Measurements from ENCODE around the gene TRIM44. TPM values are rescaled to one million over a fixed set of nuclear protein-coding genes. Genes with fewer than 3 reads are reported as not detected.
"Not testable (repeated sequence)": the region's sequence is repeated elsewhere in the genome, so short reads cannot be mapped to it uniquely, and the experiment has no call there.

Gene TRIM44
- total RNA-seq, 2 experiments from 2014 or later = 37.4 to 40.1 TPM

- DNase-seq (no peak), ATAC-seq (no peak)
- ChIA-PET CTCF (interaction anchor here (1.0 kb wide), 1 partner anchor 34 kb away, joined by 3 read pairs; no protein-coding TSS in a partner anchor), POLR2A (no interaction called here)
- Mint-ChIP-seq H3K4me1 (ENCODE audit: low read depth) (no peaks in the 10 kb centered on the region), H3K27me3 (no peaks in the 10 kb centered on the region), H3K4me3 (no peak overlapping the region), H3K9me3 (no peaks in the 10 kb centered on the region), H3K27ac (no peak overlapping the region), H3K36me3 (ENCODE audit: low read depth) (no peaks in the 10 kb centered on the region)
- intact Hi-C loops (cut with micrococcal nuclease) = no loop called here
- TF ChIP-seq CTCF (IDR thresholded peaks at IDR 0.05) = no peak
Measured at GRCh38 chr11:35855671-35856070, 193.1 kb downstream of the TRIM44 start.

- Mint-ChIP-seq H3K4me1 (ENCODE audit: low read depth) (no peaks in the 10 kb centered on the region), H3K36me3 (ENCODE audit: low read depth) (no peaks in the 10 kb centered on the region), H3K27ac (no peak overlapping the region), H3K9me3 (no peaks in the 10 kb centered on the region), H3K4me3 (no peak overlapping the region), H3K27me3 (no peaks in the 10 kb centered on the region)
- POLR2A ChIA-PET = no interaction called here
- intact Hi-C loops (cut with micrococcal nuclease) = no loop called here
- CTCF ChIA-PET = no interaction called here
- DNase-seq = no peak
- no peak for TF ChIP-seq CTCF (IDR thresholded peaks at IDR 0.05)
- ATAC-seq = no peak
Measured at GRCh38 chr11:35856259-35856658, 193.7 kb downstream of the TRIM44 start.

GRCh38 chr11:35856756-35857155, 194.2 kb downstream of the TRIM44 start:
- no peaks in the 10 kb centered on the region for H3K4me1 Mint-ChIP-seq (ENCODE audit: low read depth)
- H3K27me3 Mint-ChIP-seq = no peaks in the 10 kb centered on the region
- DNase-seq = no peak
- no peaks in the 10 kb centered on the region for H3K9me3 Mint-ChIP-seq
- ATAC-seq = no peak
- intact Hi-C loops (cut with micrococcal nuclease) = no loop called here
- TF ChIP-seq CTCF (IDR thresholded peaks at IDR 0.05) = no peak
- no peaks in the 10 kb centered on the region for H3K36me3 Mint-ChIP-seq (ENCODE audit: low read depth)
- CTCF ChIA-PET = interaction anchor here (0.6 kb wide), 1 partner anchor 402 kb away, joined by 3 read pairs; no protein-coding TSS in a partner anchor
- POLR2A ChIA-PET = no interaction called here
- no peak overlapping the region for H3K4me3 Mint-ChIP-seq
- no peak overlapping the region for H3K27ac Mint-ChIP-seq

GRCh38 chr11:35857922-35858321, 195.3 kb downstream of the TRIM44 start:
- no peak overlapping the region for H3K27ac Mint-ChIP-seq
- H3K9me3 Mint-ChIP-seq = no peaks in the 10 kb centered on the region
- DNase-seq (no peak), ATAC-seq (no peak)
- ChIA-PET CTCF (interaction anchor here (1.0 kb wide), 1 partner anchor 36 kb away, joined by 4 read pairs; no protein-coding TSS in a partner anchor), POLR2A (no interaction called here)
- no peak overlapping the region for H3K4me3 Mint-ChIP-seq
- H3K4me1 Mint-ChIP-seq (ENCODE audit: low read depth) = no peaks in the 10 kb centered on the region
- no peaks in the 10 kb centered on the region for H3K27me3 Mint-ChIP-seq
- no peaks in the 10 kb centered on the region for H3K36me3 Mint-ChIP-seq (ENCODE audit: low read depth)
- no peak for TF ChIP-seq CTCF (IDR thresholded peaks at IDR 0.05)
- intact Hi-C loops (cut with micrococcal nuclease) = no loop called here

GRCh38 chr11:35859301-35859700, 196.7 kb downstream of the TRIM44 start:
- H3K4me3 Mint-ChIP-seq = no peak overlapping the region
- H3K9me3 Mint-ChIP-seq = no peaks in the 10 kb centered on the region
- no peaks in the 10 kb centered on the region for H3K4me1 Mint-ChIP-seq (ENCODE audit: low read depth)
- no peaks in the 10 kb centered on the region for H3K36me3 Mint-ChIP-seq (ENCODE audit: low read depth)
- H3K27ac Mint-ChIP-seq = no peak overlapping the region
- TF ChIP-seq CTCF (IDR thresholded peaks at IDR 0.05) = no peak
- peaks cover 5% of the 10 kb centered on the region for H3K27me3 Mint-ChIP-seq
- intact Hi-C loops (cut with micrococcal nuclease) = no loop called here
- no peak for DNase-seq
- ChIA-PET POLR2A (no interaction called here), CTCF (no interaction called here)
- ATAC-seq = no peak

GRCh38 chr11:35860194-35860593, 197.6 kb downstream of the TRIM44 start:
- intact Hi-C loops (cut with micrococcal nuclease); H3K9me3 Mint-ChIP-seq; H3K27me3 Mint-ChIP-seq; H3K4me3 Mint-ChIP-seq; ATAC-seq; DNase-seq; H3K4me1 Mint-ChIP-seq (ENCODE audit: low read depth); H3K27ac Mint-ChIP-seq; POLR2A ChIA-PET; H3K36me3 Mint-ChIP-seq (ENCODE audit: low read depth): not testable (repeated sequence)
- CTCF ChIA-PET = interaction anchor here (1.1 kb wide), 1 partner anchor 27 kb away, joined by 3 read pairs; no protein-coding TSS in a partner anchor

Measured in activated CD8-positive, alpha-beta T cell treated with anti-CD3 and anti-CD28 coated beads for 36 hours (primary cell).